Adrenal gland (tissue), 5 donors: ENCODE results near the gene PCNX4.
"Not testable (repeated sequence)": the region's sequence is repeated elsewhere in the genome, so short reads cannot be mapped to it uniquely, and the experiment has no call there.

Source experiments
- CTCF ChIP-seq, 6 experiments: fragments of 450-650 bp in 4 of 6; fragments of 200-600 bp in 2 of 6; sonication (generic) in 1 of 6; IDR thresholded peaks; 1 replicate in 5 of 6; 2 replicates in 1 of 6; pipeline versions ENCODE4 v1.5.1 to v1.8.0; 2016 to 2021; ENCODE audit warnings: antibody characterized with exemption in 6 of 6, mild to moderate bottlenecking in 2 of 6, moderate library complexity in 1 of 6
- POLR2A ChIP-seq, 2 donors: fragments of 450-650 bp; IDR thresholded peaks; one replicate each; pipeline ENCODE4 v1.6.1; 2017; ENCODE audit warnings: antibody characterized with exemption in 2 of 2, mild to moderate bottlenecking in 2 of 2, moderate library complexity in 1 of 2
- donor health status: DM: no; HTN: no; CAD: no.

- TF ChIP-seq POLR2A, CTCF (IDR thresholded peaks at IDR 0.05): not testable (repeated sequence)
Observed at GRCh38 chr14:60047976-60048375, 43.7 kb upstream of the PCNX4 start.
